Measurements from ENCODE around the gene PSAPL1.

DNA sequence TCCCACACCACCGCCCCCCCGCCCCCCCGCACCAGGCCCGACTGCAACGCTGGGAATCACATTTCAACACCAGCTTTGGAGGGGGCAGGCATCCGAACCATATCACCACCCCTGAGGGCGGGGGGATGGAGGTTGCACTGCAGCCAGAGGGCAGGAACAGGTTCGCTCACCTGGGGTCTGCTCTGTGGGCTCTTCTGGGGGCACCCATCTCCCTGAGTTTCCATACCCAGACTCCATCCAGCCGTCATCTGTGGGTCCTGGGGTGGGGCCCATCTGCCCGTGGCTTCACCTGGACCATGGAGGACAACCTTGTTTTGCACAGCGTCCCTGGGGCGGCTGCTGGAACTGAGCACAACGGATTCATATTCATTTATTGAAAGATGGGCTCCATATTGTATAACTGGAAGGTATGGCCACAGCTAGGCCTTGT lies 6.9 kb downstream of the PSAPL1 start:
- TF ChIP-seq EZH2 (IDR thresholded peaks at IDR 0.05) (no peak), FOXP2 (optimal IDR thresholded peaks at IDR 0.05; ENCODE audit: control extremely low read depth, extremely low read length, insufficient read depth) (no peak)
